ENCODE measurements around the gene PC. TPM values are rescaled to one million over a fixed set of nuclear protein-coding genes. Genes with fewer than 3 reads are reported as not detected.

Gene PC
- polyA plus RNA-seq, 1 donor (not counting 4 experiments of a cell fraction or from before 2014, with no cell fraction given), result 13.3 TPM

DNA sequence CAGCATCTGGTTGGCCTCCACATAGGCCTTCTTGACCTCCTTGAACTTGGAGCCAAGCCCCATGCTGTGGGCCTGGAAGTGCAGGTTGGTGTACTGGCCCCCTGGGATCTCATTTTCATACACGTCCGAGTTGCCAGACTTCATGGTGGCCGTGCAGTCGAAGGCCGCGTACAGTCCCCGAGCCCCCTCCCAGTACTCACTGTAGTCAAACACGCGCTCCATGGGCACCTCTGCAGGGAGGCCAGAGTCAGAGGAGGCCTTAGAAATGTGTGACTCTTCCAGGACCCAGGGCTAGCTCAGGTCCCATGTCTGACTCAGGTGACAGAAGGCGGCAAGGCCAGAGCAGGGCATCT lies 108.0 kb downstream of the PC start:
- H3K9ac ChIP-seq (ENCODE audit: control insufficient read depth, extremely low read depth, insufficient read depth, low read length), result no peak overlapping the region
- DNase-seq (ENCODE audit: low read depth, low spot score) (no peak), FAIRE-seq (no peak)
- H3K4me2 ChIP-seq (ENCODE audit: control insufficient read depth, extremely low read depth, insufficient read depth, low read depth, low read length), result no peak overlapping the region
- H3K4me3 ChIP-seq (ENCODE audit: control insufficient read depth in 2 of 3, extremely low read depth in 1 of 3, insufficient read depth in 2 of 3, low read depth in 1 of 3, low read length in 3 of 3), result no peak overlapping the region
- H3K27ac ChIP-seq (ENCODE audit: control insufficient read depth, insufficient read depth, low read length), result no peak overlapping the region
- no peaks in the 10 kb centered on the region for H3K27me3 ChIP-seq (ENCODE audit: control insufficient read depth, extremely low read depth, insufficient read depth, low read length)
- no peaks in the 10 kb centered on the region for H4K20me1 ChIP-seq (ENCODE audit: control insufficient read depth, extremely low read depth, insufficient read depth, low read length)
- peaks cover 1% of the 10 kb centered on the region for H3K79me2 ChIP-seq (ENCODE audit: control insufficient read depth, insufficient read depth, low read length)
- peaks cover 17 to 22% of the 10 kb centered on the region in 2 experiments for H3K36me3 ChIP-seq (ENCODE audit: control insufficient read depth in 2 of 2, extremely low read depth in 1 of 2, insufficient read depth in 2 of 2, low read length in 2 of 2)
- H3K9me1 ChIP-seq (ENCODE audit: control insufficient read depth, extremely low read depth, insufficient read depth, low read length), result no peaks in the 10 kb centered on the region
- H3K9me3 ChIP-seq (ENCODE audit: control insufficient read depth, low read depth, low read length), result no peaks in the 10 kb centered on the region
- no peaks in the 10 kb centered on the region for H3K4me1 ChIP-seq (ENCODE audit: control insufficient read depth, extremely low read depth, insufficient read depth, low read length)
- dilution Hi-C loops (cut with MboI; ENCODE audit: extremely low pct_ligation_motif_present, low sequenced_read_pairs), result no loop called here
- TF ChIP-seq EZH2 (IDR thresholded peaks at IDR 0.05; ENCODE audit: low read length), result no peak
- TF ChIP-seq, protein P1, sequence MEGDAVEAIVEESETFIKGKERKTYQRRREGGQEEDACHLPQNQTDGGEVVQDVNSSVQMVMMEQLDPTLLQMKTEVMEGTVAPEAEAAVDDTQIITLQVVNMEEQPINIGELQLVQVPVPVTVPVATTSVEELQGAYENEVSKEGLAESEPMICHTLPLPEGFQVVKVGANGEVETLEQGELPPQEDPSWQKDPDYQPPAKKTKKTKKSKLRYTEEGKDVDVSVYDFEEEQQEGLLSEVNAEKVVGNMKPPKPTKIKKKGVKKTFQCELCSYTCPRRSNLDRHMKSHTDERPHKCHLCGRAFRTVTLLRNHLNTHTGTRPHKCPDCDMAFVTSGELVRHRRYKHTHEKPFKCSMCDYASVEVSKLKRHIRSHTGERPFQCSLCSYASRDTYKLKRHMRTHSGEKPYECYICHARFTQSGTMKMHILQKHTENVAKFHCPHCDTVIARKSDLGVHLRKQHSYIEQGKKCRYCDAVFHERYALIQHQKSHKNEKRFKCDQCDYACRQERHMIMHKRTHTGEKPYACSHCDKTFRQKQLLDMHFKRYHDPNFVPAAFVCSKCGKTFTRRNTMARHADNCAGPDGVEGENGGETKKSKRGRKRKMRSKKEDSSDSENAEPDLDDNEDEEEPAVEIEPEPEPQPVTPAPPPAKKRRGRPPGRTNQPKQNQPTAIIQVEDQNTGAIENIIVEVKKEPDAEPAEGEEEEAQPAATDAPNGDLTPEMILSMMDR (optimal IDR thresholded peaks at IDR 0.05 in 1 of 3, IDR thresholded peaks at IDR 0.05 in 1 of 3, conservative IDR thresholded peaks at IDR 0.05 in 1 of 3; ENCODE audit: extremely low read depth in 1 of 3, insufficient read depth in 2 of 3, low read length in 3 of 3), result no peak
- H2AFZ ChIP-seq (ENCODE audit: control insufficient read depth, low read length), result no peak overlapping the region

DNA sequence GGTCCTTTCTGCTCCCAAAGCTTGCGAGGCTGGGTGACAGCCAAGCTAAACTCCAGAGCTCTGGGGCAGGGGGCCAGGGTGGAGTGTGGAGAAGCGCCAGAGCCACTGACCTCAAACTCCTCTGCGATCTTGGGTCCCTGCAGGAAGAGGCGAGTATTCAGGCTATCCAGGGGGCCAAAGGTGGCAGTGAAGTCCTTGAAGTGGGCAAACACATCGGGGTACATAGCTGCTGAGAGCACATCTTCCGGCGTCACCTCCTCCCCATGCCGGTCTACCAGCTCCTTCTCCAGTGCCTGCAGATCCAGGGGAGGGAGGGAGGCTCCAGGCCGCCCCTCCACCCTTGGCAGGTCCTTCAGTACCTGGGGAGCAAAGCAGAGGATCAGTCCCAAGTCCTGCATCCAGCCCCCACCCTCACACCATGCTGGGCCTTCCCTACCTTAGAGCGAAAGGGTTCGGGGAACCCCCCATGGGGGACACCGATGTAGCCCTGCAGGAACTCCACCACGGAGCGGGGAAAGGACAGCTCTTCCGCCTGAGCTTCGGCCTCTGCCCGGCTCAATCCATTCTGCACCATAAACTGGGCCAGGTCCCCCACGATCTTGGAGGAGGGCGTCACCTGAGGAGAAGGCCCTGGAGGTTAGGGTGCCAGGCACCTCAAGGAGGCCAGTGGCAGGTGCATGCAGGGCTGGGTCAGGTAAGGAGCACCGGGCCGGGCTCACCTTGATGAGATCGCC lies 108.5 kb downstream of the PC start:
- Histone ChIP-seq H3K9me1 (ENCODE audit: control insufficient read depth, extremely low read depth, insufficient read depth, low read length) (no peaks in the 10 kb centered on the region), H3K27ac (ENCODE audit: control insufficient read depth, insufficient read depth, low read length) (no peak overlapping the region), H3K9ac (ENCODE audit: control insufficient read depth, extremely low read depth, insufficient read depth, low read length) (no peak overlapping the region), H3K27me3 (ENCODE audit: control insufficient read depth, extremely low read depth, insufficient read depth, low read length) (no peaks in the 10 kb centered on the region), H4K20me1 (ENCODE audit: control insufficient read depth, extremely low read depth, insufficient read depth, low read length) (no peaks in the 10 kb centered on the region), H3K9me3 (ENCODE audit: control insufficient read depth, low read depth, low read length) (no peaks in the 10 kb centered on the region), H3K4me2 (ENCODE audit: control insufficient read depth, extremely low read depth, insufficient read depth, low read depth, low read length) (no peak overlapping the region), H3K79me2 (ENCODE audit: control insufficient read depth, insufficient read depth, low read length) (peaks cover 6% of the 10 kb centered on the region), H3K4me3 (ENCODE audit: control insufficient read depth in 2 of 3, extremely low read depth in 1 of 3, insufficient read depth in 2 of 3, low read depth in 1 of 3, low read length in 3 of 3) (no peak overlapping the region), H3K4me1 (ENCODE audit: control insufficient read depth, extremely low read depth, insufficient read depth, low read length) (peaks cover under 1% of the 10 kb centered on the region), H3K36me3 (ENCODE audit: control insufficient read depth in 2 of 2, extremely low read depth in 1 of 2, insufficient read depth in 2 of 2, low read length in 2 of 2) (peaks cover 20 to 24% of the 10 kb centered on the region in 2 experiments), H2AFZ (ENCODE audit: control insufficient read depth, low read length) (no peak overlapping the region)
- dilution Hi-C loops (cut with MboI; ENCODE audit: extremely low pct_ligation_motif_present, low sequenced_read_pairs), result no loop called here
- FAIRE-seq (no peak), DNase-seq (ENCODE audit: low read depth, low spot score) (no peak)
- TF ChIP-seq, protein P1 (optimal IDR thresholded peaks at IDR 0.05 in 1 of 3, IDR thresholded peaks at IDR 0.05 in 1 of 3, conservative IDR thresholded peaks at IDR 0.05 in 1 of 3; ENCODE audit: extremely low read depth in 1 of 3, insufficient read depth in 2 of 3, low read length in 3 of 3), result no peak
- TF ChIP-seq EZH2 (IDR thresholded peaks at IDR 0.05; ENCODE audit: low read length), result no peak
